ENCODE measurements around the gene ZDHHC13. TPM values are rescaled to one million over a fixed set of nuclear protein-coding genes. Genes with fewer than 3 reads are reported as not detected.

ZDHHC13 gene
- polyA plus RNA-seq, 1 of the 3 experiments (the other 2 are of a cell fraction) = 8.2 TPM

GRCh38 chr11:19199048-19199447 is 82.1 kb downstream of the ZDHHC13 start:
- Histone ChIP-seq H3F3A (replicated peaks; ENCODE audit: insufficient read depth) (no peaks in the 10 kb centered on the region), H3K4me2 (no peak overlapping the region), H3K27me3 (ENCODE audit: insufficient read depth) (no peaks in the 10 kb centered on the region), H3K9me3 (no peaks in the 10 kb centered on the region), H4K20me1 (ENCODE audit: insufficient read depth) (no peaks in the 10 kb centered on the region), H3K4me1 (ENCODE audit: control insufficient read depth in 1 of 2, insufficient read depth in 2 of 2, low read depth in 1 of 2, low read length in 1 of 2) (peaks cover 3 to 7% of the 10 kb centered on the region in 2 experiments; a peak in 3 of 4 replicates), H2AFZ (ENCODE audit: low read depth) (no peak overlapping the region), H3K4me3 (ENCODE audit: low read depth in 2 of 2, low read length in 1 of 2) (no peak overlapping the region), H3K36me3 (replicated peaks in 1 of 2; ENCODE audit: control insufficient read depth in 1 of 2, insufficient read depth in 2 of 2, low read length in 1 of 2) (no peaks in the 10 kb centered on the region), H3K27ac (ENCODE audit: low read depth in 2 of 2, low read length in 1 of 2) (no peak overlapping the region; a peak in 1 of 4 replicates), H3K9me2 (no peaks in the 10 kb centered on the region), H3K79me2 (ENCODE audit: insufficient read depth) (no peaks in the 10 kb centered on the region), H3K9ac (no peak overlapping the region)
- WGBS (ENCODE audit: low lambda C conversion rate) = 59% methylated on average over 7 of the region's 7 CpGs
- no peak for DNase-seq
- POLR2A ChIA-PET = no interaction called here
- CTCF ChIA-PET = interaction anchor here (1.0 to 1.3 kb wide), 3 partner anchors 13 to 354 kb away, joined by 3 to 4 read pairs (median 3); no protein-coding TSS in a partner anchor
- no peak for TF ChIP-seq GABPA (IDR thresholded peaks at IDR 0.05; ENCODE audit: low read depth)

- no peaks in the 10 kb centered on the region for H3K79me2 ChIP-seq (ENCODE audit: insufficient read depth)
- TF ChIP-seq TCF12 (IDR thresholded peaks at IDR 0.05) (no peak), ELF1 (IDR thresholded peaks at IDR 0.05) (no peak), POLR2AphosphoS5 (IDR thresholded peaks at IDR 0.05; ENCODE audit: low read depth, low read length) (no peak), FOXJ3 (CRISPR knock-in tag; IDR thresholded peaks at IDR 0.05) (no peak), YY1 (IDR thresholded peaks at IDR 0.05; ENCODE audit: low read depth) (no peak), MXI1 (IDR thresholded peaks at IDR 0.05; ENCODE audit: low read depth, low read length) (no peak), NRF1 (IDR thresholded peaks at IDR 0.05; ENCODE audit: low read depth, low read length) (no peak), GABPA (IDR thresholded peaks at IDR 0.05; ENCODE audit: low read depth) (no peak), RXRA (IDR thresholded peaks at IDR 0.05; ENCODE audit: borderline replicate concordance, low read depth) (no peak), FOXM1 (IDR thresholded peaks at IDR 0.05; ENCODE audit: low read depth) (no peak), ZBTB33 (IDR thresholded peaks at IDR 0.05; ENCODE audit: borderline replicate concordance, low read depth) (no peak), RAD21 (IDR thresholded peaks at IDR 0.05; ENCODE audit: low read length) (no peak), SMC3 (IDR thresholded peaks at IDR 0.05; ENCODE audit: low read depth, low read length) (no peak), PBX3 (IDR thresholded peaks at IDR 0.05) (no peak), CHD2 (IDR thresholded peaks at IDR 0.05; ENCODE audit: low read length, partially characterized antibody) (no peak), USF2 (IDR thresholded peaks at IDR 0.05; ENCODE audit: borderline replicate concordance, low read depth, low read length) (no peak), USF1 (IDR thresholded peaks at IDR 0.05; ENCODE audit: borderline replicate concordance, low read depth) (no peak)
- TF ChIP-seq, protein P1, sequence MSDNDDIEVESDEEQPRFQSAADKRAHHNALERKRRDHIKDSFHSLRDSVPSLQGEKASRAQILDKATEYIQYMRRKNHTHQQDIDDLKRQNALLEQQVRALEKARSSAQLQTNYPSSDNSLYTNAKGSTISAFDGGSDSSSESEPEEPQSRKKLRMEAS (IDR thresholded peaks at IDR 0.05; ENCODE audit: low read depth) = no peak
- TF ChIP-seq, protein P2, sequence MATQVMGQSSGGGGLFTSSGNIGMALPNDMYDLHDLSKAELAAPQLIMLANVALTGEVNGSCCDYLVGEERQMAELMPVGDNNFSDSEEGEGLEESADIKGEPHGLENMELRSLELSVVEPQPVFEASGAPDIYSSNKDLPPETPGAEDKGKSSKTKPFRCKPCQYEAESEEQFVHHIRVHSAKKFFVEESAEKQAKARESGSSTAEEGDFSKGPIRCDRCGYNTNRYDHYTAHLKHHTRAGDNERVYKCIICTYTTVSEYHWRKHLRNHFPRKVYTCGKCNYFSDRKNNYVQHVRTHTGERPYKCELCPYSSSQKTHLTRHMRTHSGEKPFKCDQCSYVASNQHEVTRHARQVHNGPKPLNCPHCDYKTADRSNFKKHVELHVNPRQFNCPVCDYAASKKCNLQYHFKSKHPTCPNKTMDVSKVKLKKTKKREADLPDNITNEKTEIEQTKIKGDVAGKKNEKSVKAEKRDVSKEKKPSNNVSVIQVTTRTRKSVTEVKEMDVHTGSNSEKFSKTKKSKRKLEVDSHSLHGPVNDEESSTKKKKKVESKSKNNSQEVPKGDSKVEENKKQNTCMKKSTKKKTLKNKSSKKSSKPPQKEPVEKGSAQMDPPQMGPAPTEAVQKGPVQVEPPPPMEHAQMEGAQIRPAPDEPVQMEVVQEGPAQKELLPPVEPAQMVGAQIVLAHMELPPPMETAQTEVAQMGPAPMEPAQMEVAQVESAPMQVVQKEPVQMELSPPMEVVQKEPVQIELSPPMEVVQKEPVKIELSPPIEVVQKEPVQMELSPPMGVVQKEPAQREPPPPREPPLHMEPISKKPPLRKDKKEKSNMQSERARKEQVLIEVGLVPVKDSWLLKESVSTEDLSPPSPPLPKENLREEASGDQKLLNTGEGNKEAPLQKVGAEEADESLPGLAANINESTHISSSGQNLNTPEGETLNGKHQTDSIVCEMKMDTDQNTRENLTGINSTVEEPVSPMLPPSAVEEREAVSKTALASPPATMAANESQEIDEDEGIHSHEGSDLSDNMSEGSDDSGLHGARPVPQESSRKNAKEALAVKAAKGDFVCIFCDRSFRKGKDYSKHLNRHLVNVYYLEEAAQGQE (IDR thresholded peaks at IDR 0.05; ENCODE audit: low read depth, low read length) = no peak
- no peaks in the 10 kb centered on the region for H3F3A ChIP-seq (replicated peaks; ENCODE audit: insufficient read depth)
- no peak overlapping the region for H3K4me3 ChIP-seq (ENCODE audit: low read depth in 2 of 2, low read length in 1 of 2)
- H3K27ac ChIP-seq (ENCODE audit: low read depth in 2 of 2, low read length in 1 of 2) = peak overlapping the region in 1 of 2 experiments; percentile 72; a peak in 1 of 4 replicates
- H2AFZ ChIP-seq (ENCODE audit: low read depth) = no peak overlapping the region
- no peaks in the 10 kb centered on the region for H3K9me2 ChIP-seq
- H3K4me1 ChIP-seq (ENCODE audit: control insufficient read depth in 1 of 2, insufficient read depth in 2 of 2, low read depth in 1 of 2, low read length in 1 of 2) = peaks cover 3 to 7% of the 10 kb centered on the region in 2 experiments; a peak in 3 of 4 replicates
- ChIA-PET CTCF (interaction anchor here (0.7 to 1.3 kb wide), 2 partner anchors 60 to 353 kb away, joined by 3 read pairs; no protein-coding TSS in a partner anchor), POLR2A (no interaction called here)
- H3K9ac ChIP-seq = no peak overlapping the region
- 56% methylated on average over 3 of the region's 3 CpGs for WGBS (ENCODE audit: low lambda C conversion rate)
- H3K4me2 ChIP-seq = no peak overlapping the region
- no peaks in the 10 kb centered on the region for H3K9me3 ChIP-seq
- H4K20me1 ChIP-seq (ENCODE audit: insufficient read depth) = no peaks in the 10 kb centered on the region
- no peak for DNase-seq
- H3K27me3 ChIP-seq (ENCODE audit: insufficient read depth) = no peaks in the 10 kb centered on the region
- H3K36me3 ChIP-seq (replicated peaks in 1 of 2; ENCODE audit: control insufficient read depth in 1 of 2, insufficient read depth in 2 of 2, low read length in 1 of 2) = no peaks in the 10 kb centered on the region
Observed at GRCh38 chr11:19199771-19200170, 82.8 kb downstream of the ZDHHC13 start.
